ENCODE measurements around the gene ZNF219. TPM values are rescaled to one million over a fixed set of nuclear protein-coding genes. Genes with fewer than 3 reads are reported as not detected.

The ZNF219 gene
- total and polyA plus RNA-seq, 2 donors (not counting 1 experiment from before 2014, with no cell fraction given): 3.3 to 6.4 TPM

DNA sequence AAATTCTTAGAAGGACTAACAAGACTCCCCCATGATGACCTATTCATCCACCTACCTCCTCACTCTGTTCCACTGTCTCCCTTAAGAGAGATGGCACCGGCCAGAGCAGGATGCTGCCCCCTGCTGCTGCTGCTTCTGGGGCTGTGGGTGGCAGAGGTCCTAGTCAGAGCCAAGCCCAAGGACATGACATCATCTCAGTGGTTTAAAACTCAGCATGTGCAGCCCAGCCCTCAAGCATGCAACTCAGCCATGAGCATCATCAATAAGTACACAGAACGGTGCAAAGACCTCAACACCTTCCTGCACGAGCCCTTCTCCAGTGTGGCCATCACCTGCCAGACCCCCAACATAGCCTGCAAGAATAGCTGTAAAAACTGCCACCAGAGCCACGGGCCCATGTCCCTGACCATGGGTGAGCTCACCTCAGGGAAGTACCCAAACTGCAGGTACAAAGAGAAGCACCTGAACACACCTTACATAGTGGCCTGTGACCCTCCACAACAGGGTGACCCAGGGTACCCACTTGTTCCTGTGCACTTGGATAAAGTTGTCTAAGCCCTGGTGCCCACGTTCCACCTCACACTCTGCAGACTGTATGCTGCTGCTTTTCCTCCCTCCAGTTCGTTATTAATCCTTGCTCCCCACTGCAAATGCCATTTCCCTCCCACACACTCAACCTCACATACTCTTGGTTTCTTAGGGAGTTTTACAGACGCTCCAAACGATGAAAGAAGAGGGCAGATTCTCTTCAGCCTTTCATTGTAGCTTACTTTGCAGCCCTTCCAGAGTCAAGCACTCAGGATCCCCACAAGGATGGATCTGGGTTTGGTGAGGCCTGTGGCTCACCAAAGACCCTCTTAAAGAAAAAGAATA lies 40.4 kb downstream of the ZNF219 start, which contains the start of gene RNASE8:
RNASE8 (plus strand) TSS at position 20 of the 873 bp plus-strand sequence; CDS start at position 91, 71 bp downstream.
- ATAC-seq (ENCODE audit: low read depth): no peak
- H3K4me1 Mint-ChIP-seq: no peaks in the 10 kb centered on the region
- intact Hi-C loops (cut with micrococcal nuclease): no loop called here
- no peaks in the 10 kb centered on the region for H3K4me1 ChIP-seq (ENCODE audit: control insufficient read depth in 2 of 2, insufficient read depth in 2 of 2, low read length in 2 of 2)
- no peak within 1 kb of the TSS for H3K4me2 ChIP-seq (replicated peaks; ENCODE audit: low read depth, low read length, poor library complexity, severe bottlenecking)
- no peak within 1 kb of the TSS for H3K9ac ChIP-seq (ENCODE audit: low read length)
- no peaks in the 10 kb centered on the region for H3K36me3 ChIP-seq (replicated peaks in 1 of 2; ENCODE audit: control extremely low read depth in 1 of 2, control insufficient read depth in 1 of 2, extremely low read depth in 1 of 2, insufficient read depth in 2 of 2, low read length in 1 of 2)
- ChIA-PET CTCF (interaction anchor here (0.9 to 1.8 kb wide), 2 partner anchors 10 to 43 kb away, joined by 3 to 5 read pairs; no protein-coding TSS in a partner anchor), POLR2A (no interaction called here)
- H2AFZ ChIP-seq (ENCODE audit: insufficient read depth, low read depth, low read length, poor library complexity, severe bottlenecking): no peak within 1 kb of the TSS
- no peak within 1 kb of the TSS for H3K27ac ChIP-seq (ENCODE audit: low read length in 2 of 2)
- H4K20me1 ChIP-seq (ENCODE audit: control insufficient read depth, insufficient read depth, low read length, poor library complexity, severe bottlenecking): no peaks in the 10 kb centered on the region
- TF ChIP-seq, protein P1, sequence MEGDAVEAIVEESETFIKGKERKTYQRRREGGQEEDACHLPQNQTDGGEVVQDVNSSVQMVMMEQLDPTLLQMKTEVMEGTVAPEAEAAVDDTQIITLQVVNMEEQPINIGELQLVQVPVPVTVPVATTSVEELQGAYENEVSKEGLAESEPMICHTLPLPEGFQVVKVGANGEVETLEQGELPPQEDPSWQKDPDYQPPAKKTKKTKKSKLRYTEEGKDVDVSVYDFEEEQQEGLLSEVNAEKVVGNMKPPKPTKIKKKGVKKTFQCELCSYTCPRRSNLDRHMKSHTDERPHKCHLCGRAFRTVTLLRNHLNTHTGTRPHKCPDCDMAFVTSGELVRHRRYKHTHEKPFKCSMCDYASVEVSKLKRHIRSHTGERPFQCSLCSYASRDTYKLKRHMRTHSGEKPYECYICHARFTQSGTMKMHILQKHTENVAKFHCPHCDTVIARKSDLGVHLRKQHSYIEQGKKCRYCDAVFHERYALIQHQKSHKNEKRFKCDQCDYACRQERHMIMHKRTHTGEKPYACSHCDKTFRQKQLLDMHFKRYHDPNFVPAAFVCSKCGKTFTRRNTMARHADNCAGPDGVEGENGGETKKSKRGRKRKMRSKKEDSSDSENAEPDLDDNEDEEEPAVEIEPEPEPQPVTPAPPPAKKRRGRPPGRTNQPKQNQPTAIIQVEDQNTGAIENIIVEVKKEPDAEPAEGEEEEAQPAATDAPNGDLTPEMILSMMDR (IDR thresholded peaks at IDR 0.05): no peak
- TF ChIP-seq EZH2 (IDR thresholded peaks at IDR 0.05; ENCODE audit: borderline replicate concordance, insufficient read depth, low read depth, low read length, poor library complexity, severe bottlenecking): no peak
- peaks cover 33% of the 10 kb centered on the region for H3K27me3 Mint-ChIP-seq
- DNase-seq: no peak
- H3K27ac Mint-ChIP-seq: no peak within 1 kb of the TSS
- H3K79me2 ChIP-seq (ENCODE audit: control insufficient read depth, insufficient read depth, low read length): no peaks in the 10 kb centered on the region
- no peak within 1 kb of the TSS for H3K4me3 Mint-ChIP-seq
- no peak within 1 kb of the TSS for H3K4me3 ChIP-seq (ENCODE audit: control extremely low read depth in 1 of 5, extremely low read depth in 1 of 5, insufficient read depth in 1 of 5, low read depth in 2 of 5, low read length in 4 of 5)
- no peaks in the 10 kb centered on the region for H3K9me3 Mint-ChIP-seq (ENCODE audit: insufficient read depth)
- no peaks in the 10 kb centered on the region for H3K9me3 ChIP-seq (ENCODE audit: control extremely low read depth in 1 of 3, control insufficient read depth in 2 of 3, insufficient read depth in 1 of 3, low read length in 2 of 3)
- WGBS (ENCODE audit: insufficient coverage): 79% methylated on average over 6 of the region's 8 CpGs
- H3K27me3 ChIP-seq (replicated peaks in 1 of 4; ENCODE audit: control extremely low read depth in 1 of 4, control insufficient read depth in 3 of 4, insufficient read depth in 4 of 4, low read length in 3 of 4): peaks cover 0 to 8% (median 4%) of the 10 kb centered on the region in 4 experiments
